Astrocyte (in vitro differentiated cells and primary cell): ENCODE measurements around the gene FADS3. TPM values are rescaled to one million over a fixed set of nuclear protein-coding genes. Genes with fewer than 3 reads are reported as not detected.

Experiments used
- DNase-seq: peaks from one replicate; pipeline ENCODE4 v3.0.0-alpha.2; 2010; ENCODE audit warnings: low read depth
- FAIRE-seq: peaks from 2 replicates; lab custom pipeline; 2011; peaks lifted over from hg19 to GRCh38; lab: Jason Lieb, UNC
- H2AFZ ChIP-seq: 2 replicates; pipeline ENCODE4 v1.6.0; 2012; ENCODE audit warnings: low read depth, low read length, inconsistent platforms
- H3K27ac ChIP-seq: 2 replicates; pipeline ENCODE4 v1.5.1; 2011; ENCODE audit warnings: low read depth, low read length, inconsistent platforms
- H3K27me3 ChIP-seq: 2 replicates; pipeline ENCODE4 v1.6.0; 2011; ENCODE audit warnings: low read length, inconsistent platforms; ENCODE audit not compliant: insufficient read depth
- H3K36me3 ChIP-seq: 2 replicates; pipeline ENCODE4 v1.5.1; 2011; ENCODE audit warnings: low read length, inconsistent platforms; ENCODE audit not compliant: insufficient read depth
- H3K4me1 ChIP-seq: 2 replicates; pipeline ENCODE4 v1.5.1; 2011; ENCODE audit warnings: low read length, inconsistent platforms; ENCODE audit not compliant: insufficient read depth
- H3K4me2 ChIP-seq: 2 replicates; pipeline ENCODE4 v1.6.0; 2012; ENCODE audit warnings: low read length, inconsistent platforms
- H3K4me3 ChIP-seq: 2 replicates; pipeline ENCODE4 v1.5.1; 2011; ENCODE audit warnings: low read depth, mild to moderate bottlenecking, low read length, inconsistent platforms; ENCODE audit not compliant: insufficient read depth
- H3K79me2 ChIP-seq: 2 replicates; pipeline ENCODE4 v1.6.0; 2012; ENCODE audit warnings: mild to moderate bottlenecking, low read length, inconsistent platforms; ENCODE audit not compliant: insufficient read depth
- H3K9ac ChIP-seq: 2 replicates; pipeline ENCODE4 v1.6.0; 2012; ENCODE audit warnings: mild to moderate bottlenecking, low read length, inconsistent platforms
- H3K9me3 ChIP-seq: 2 replicates; pipeline ENCODE4 v1.5.1; 2012; ENCODE audit warnings: low read depth, mild to moderate bottlenecking, low read length, inconsistent platforms; ENCODE audit not compliant: insufficient read depth
- H4K20me1 ChIP-seq: 2 replicates; pipeline ENCODE4 v1.6.0; 2012; ENCODE audit warnings: low read length, inconsistent platforms; ENCODE audit not compliant: insufficient read depth
- H3K27ac Mint-ChIP-seq: one replicate; pipeline ENCODE4 v1.8.0; 2021; ENCODE audit warnings: mild to moderate bottlenecking, mixed read lengths; ENCODE audit not compliant: unreplicated experiment
- H3K27me3 Mint-ChIP-seq: one replicate; pipeline ENCODE4 v1.8.0; 2021; ENCODE audit warnings: low read depth, mixed read lengths; ENCODE audit not compliant: unreplicated experiment
- H3K36me3 Mint-ChIP-seq: one replicate; pipeline ENCODE4 v1.8.0; 2021; ENCODE audit warnings: low read depth, mixed read lengths; ENCODE audit not compliant: unreplicated experiment
- H3K4me1 Mint-ChIP-seq: one replicate; pipeline ENCODE4 v1.8.0; 2021; ENCODE audit warnings: low read depth, mixed read lengths; ENCODE audit not compliant: unreplicated experiment
- H3K4me3 Mint-ChIP-seq: one replicate; pipeline ENCODE4 v1.8.0; 2021; ENCODE audit warnings: mild to moderate bottlenecking, moderate library complexity, mixed read lengths; ENCODE audit not compliant: unreplicated experiment
- H3K9me3 Mint-ChIP-seq: one replicate; pipeline ENCODE4 v1.8.0; 2021; ENCODE audit warnings: mild to moderate bottlenecking, mixed read lengths; ENCODE audit not compliant: unreplicated experiment
- CTCF ChIP-seq: IDR thresholded peaks from 2 replicates; pipeline ENCODE4 v1.5.1; 2011; ENCODE audit warnings: low read depth, mild to moderate bottlenecking, inconsistent platforms, low read length, moderate library complexity; ENCODE audit not compliant: insufficient read depth
- EZH2 ChIP-seq: IDR thresholded peaks from 2 replicates; pipeline ENCODE4 v1.6.1; 2012; ENCODE audit warnings: mild to moderate bottlenecking, low read length, inconsistent platforms; ENCODE audit not compliant: insufficient read depth
- total RNA-seq: library from RNA; stranded (reverse); gene quantifications from 2 replicates; pipeline ENCODE4 v1.2.1, GENCODE V29; 2021

Gene FADS3
- total RNA-seq, 1 donor from 2014 or later = 59.1 TPM

DNA sequence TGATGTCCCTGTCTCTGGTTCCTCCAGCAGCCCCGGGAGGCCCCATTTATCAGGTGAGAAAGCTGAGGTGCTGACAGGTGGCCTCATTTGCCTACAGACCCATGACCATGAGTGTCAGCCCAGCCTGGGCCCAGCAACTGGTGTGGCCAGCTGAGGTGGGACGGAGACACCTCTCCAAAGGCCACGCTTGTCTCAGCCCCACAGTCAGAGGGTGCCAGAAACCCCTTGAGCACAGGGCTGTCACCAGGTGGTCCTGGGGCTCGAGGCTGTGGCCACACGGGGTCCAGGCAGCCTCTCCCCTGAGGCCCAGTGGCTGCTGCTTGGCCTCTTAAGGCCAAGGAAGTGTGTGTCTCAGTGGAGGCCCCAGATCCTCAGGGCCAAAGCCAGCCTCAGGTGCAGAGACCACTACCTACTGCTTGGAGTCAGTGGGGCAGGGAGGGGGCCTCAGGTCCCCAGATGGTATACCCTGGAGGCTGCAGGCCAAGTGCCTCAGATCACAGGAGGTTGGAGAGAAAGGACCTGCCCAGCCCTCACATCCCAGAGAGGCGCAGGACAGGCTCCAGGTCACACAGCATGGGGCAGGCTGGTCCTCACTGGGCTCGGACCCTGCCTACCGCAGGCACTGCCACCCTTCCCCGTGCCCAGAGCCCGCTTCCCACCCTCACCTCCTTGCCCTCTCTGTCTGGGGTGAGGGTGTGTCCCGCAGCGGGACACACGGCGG, 14.6 kb upstream of the FADS3 start:
- Histone ChIP-seq H3K79me2 (no peaks in the 10 kb centered on the region), H3K9me3 (no peaks in the 10 kb centered on the region), H3K4me3 (no peak overlapping the region), H3K27me3 (no peaks in the 10 kb centered on the region), H4K20me1 (no peaks in the 10 kb centered on the region), H3K27ac (no peak overlapping the region), H3K4me1 (no peaks in the 10 kb centered on the region), H3K36me3 (no peaks in the 10 kb centered on the region), H3K9ac (no peak overlapping the region), H3K4me2 (no peak overlapping the region), H2AFZ (no peak overlapping the region)
- no peak overlapping the region for H3K4me3 Mint-ChIP-seq
- no peak for TF ChIP-seq EZH2
- TF ChIP-seq CTCF = no peak
- no peak overlapping the region for H3K27ac Mint-ChIP-seq
- no peak for DNase-seq
- peaks cover 32% of the 10 kb centered on the region for H3K27me3 Mint-ChIP-seq
- H3K36me3 Mint-ChIP-seq = peaks cover 3% of the 10 kb centered on the region
- FAIRE-seq = no peak
- H3K9me3 Mint-ChIP-seq = peaks cover 1% of the 10 kb centered on the region
- H3K4me1 Mint-ChIP-seq = peaks cover 4% of the 10 kb centered on the region

GRCh38 chr11:61905067-61905696, 13.8 kb upstream of the FADS3 start:
- Histone ChIP-seq H4K20me1 (no peaks in the 10 kb centered on the region), H3K9ac (no peak overlapping the region), H3K36me3 (no peaks in the 10 kb centered on the region), H2AFZ (no peak overlapping the region), H3K79me2 (no peaks in the 10 kb centered on the region), H3K4me2 (no peak overlapping the region), H3K4me3 (no peak overlapping the region), H3K4me1 (no peaks in the 10 kb centered on the region), H3K27ac (no peak overlapping the region), H3K27me3 (no peaks in the 10 kb centered on the region), H3K9me3 (no peaks in the 10 kb centered on the region)
- FAIRE-seq (no peak), DNase-seq (no peak)
- no peak overlapping the region for H3K4me3 Mint-ChIP-seq
- peaks cover 3% of the 10 kb centered on the region for H3K36me3 Mint-ChIP-seq
- no peak overlapping the region for H3K27ac Mint-ChIP-seq
- peaks cover 4% of the 10 kb centered on the region for H3K4me1 Mint-ChIP-seq
- H3K9me3 Mint-ChIP-seq = peaks cover 1% of the 10 kb centered on the region
- TF ChIP-seq CTCF = no peak
- peaks cover 31% of the 10 kb centered on the region for H3K27me3 Mint-ChIP-seq

DNA sequence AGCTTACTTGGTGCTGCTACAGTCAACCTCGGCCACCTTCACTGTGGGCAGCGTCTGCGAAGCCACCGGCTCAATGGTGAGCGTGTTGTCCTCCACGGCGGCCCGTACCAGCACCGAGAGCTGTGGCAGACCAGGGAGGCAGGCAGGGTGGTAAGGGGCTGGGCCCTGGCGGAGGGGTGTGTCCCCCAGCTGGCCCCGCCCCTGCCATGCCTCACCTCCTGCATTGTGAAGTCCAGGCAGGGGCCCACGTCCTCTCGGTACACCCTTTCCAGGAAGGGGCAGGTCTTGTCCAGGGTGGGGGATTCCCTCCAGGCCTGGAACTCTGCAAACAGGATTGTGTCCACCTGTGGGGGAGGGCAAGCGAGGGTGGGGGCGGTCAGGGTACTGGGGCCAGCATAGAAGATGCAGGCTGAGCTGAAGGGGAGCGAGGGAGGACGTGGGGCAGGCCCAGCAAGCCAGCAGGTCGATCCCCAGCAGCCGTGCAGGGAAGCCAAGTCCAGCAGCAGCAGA, 13.2 kb upstream of the FADS3 start:
- Histone ChIP-seq H3K4me2 (no peak overlapping the region), H2AFZ (peak overlapping the region; percentile 52), H3K4me3 (no peak overlapping the region), H3K27me3 (no peaks in the 10 kb centered on the region), H3K4me1 (no peaks in the 10 kb centered on the region), H3K9me3 (no peaks in the 10 kb centered on the region), H4K20me1 (no peaks in the 10 kb centered on the region), H3K27ac (no peak overlapping the region), H3K9ac (no peak overlapping the region), H3K79me2 (no peaks in the 10 kb centered on the region), H3K36me3 (no peaks in the 10 kb centered on the region)
- H3K9me3 Mint-ChIP-seq = peaks cover 1% of the 10 kb centered on the region
- no peak overlapping the region for H3K4me3 Mint-ChIP-seq
- H3K27ac Mint-ChIP-seq = no peak overlapping the region
- peaks cover 31% of the 10 kb centered on the region for H3K27me3 Mint-ChIP-seq
- H3K36me3 Mint-ChIP-seq = peaks cover 3% of the 10 kb centered on the region
- DNase-seq (no peak), FAIRE-seq (no peak)
- TF ChIP-seq CTCF (no peak), EZH2 (no peak)
- H3K4me1 Mint-ChIP-seq = peaks cover 4% of the 10 kb centered on the region
